ENCODE data around the gene VARS2.
A peak's percentile ranks its signal among the peaks of the same experiment; 100 is the strongest.
"Not testable (repeated sequence)": the region's sequence is repeated elsewhere in the genome, so short reads cannot be mapped to it uniquely, and the experiment has no call there.

The VARS2 gene

GRCh38 chr6:30900863-30901417 is 13.1 kb upstream of the VARS2 start:
- no peak for DNase-seq

GRCh38 chr6:30901436-30901835 is 12.6 kb upstream of the VARS2 start:
- no peak for DNase-seq

GRCh38 chr6:30902196-30902595 is 11.8 kb upstream of the VARS2 start:
- not testable (repeated sequence) for DNase-seq

GRCh38 chr6:30902709-30903108 is 11.3 kb upstream of the VARS2 start:
- no peak for DNase-seq

- no peak for DNase-seq
Measured at GRCh38 chr6:30903236-30903635, 10.8 kb upstream of the VARS2 start.

DNA sequence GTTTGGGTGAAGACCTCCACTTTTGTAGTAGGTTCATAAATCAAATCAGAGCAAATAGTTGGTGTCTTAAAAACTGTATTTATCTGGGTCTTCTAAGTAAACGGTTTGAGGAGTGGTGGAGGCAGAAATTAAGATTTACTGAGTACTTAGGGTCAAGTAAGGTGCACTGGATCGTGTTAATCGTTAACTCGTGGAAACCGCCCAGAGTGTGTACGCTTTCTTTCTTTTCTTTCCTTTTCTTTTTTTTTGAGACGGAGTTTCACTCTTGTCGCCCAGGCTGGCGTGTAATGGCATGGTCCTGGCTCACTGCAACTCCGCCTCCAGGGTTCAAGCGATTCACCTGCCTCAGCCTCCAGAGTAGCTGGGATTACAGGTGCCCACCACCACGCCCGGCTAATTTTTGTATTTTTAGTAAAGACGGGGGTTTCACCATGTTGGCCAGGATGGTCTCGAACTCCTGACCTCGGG is 6.7 kb upstream of the VARS2 start:
- DNase-seq = not testable (repeated sequence)

GRCh38 chr6:30907758-30908591 is 6.1 kb upstream of the VARS2 start, which contains the start of gene GTF2H4:
TSS of gene GTF2H4 (plus strand) at chr6:30908207.
- peak; percentile 96 for DNase-seq

DNA sequence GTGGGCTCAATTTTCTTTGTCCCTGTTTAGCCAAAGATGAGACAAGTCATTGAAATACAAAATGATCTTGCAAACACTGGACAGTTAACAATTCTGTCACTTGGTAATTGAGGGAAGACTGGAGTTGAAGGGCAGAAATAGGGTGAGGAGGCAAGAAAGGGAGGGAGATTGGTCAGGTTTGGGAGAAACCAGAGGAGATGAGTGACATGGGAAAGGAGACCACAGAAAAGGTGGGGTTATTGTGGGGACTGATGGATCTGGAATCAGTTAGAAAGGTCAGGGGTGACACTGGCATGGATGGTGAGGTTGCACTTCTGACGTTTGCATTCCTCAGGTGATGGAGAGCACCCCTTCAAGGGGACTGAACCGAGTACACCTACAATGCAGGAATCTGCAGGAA is 5.3 kb upstream of the VARS2 start:
- no peak for DNase-seq

DNA sequence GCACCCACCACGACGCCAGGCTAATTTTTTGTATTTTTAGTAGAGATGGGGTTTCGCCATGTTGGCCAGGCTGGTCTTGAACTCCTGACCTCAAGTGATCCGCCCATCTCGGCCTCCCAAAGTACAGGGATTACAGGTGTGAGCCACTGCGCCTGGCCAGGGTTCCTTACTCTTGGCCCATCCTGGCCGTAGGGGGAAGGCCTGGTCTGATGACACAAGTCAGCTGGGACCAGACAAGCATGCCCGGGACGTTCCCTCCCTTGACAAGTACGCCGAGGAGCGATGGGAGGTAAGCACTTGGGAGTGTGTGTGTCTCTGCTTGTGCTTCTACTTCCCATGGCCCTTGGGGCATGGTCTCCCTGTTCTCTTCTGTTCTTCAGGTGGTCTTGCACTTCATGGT is 3.6 kb upstream of the VARS2 start:
- DNase-seq = not testable (repeated sequence)

- no peak for DNase-seq
Measured at GRCh38 chr6:30912746-30913520, 1.1 kb upstream of the VARS2 start.

DNA sequence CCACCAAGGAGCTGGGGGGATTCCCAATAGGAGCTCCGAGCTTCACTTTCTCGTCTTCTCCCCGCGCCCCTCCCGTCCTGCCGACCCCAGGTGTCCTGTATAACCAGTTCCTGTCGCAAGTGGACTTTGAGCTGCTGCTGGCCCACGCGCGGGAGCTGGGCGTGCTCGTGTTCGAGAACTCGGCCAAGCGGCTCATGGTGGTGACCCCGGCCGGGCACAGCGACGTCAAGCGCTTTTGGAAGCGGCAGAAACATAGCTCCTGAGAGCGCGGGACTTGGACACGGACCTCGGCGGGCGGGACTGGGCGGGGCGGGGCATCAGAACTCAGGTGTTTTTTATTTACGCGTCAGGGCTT is 340 bp upstream of the VARS2 start:
- DNase-seq = no peak

GRCh38 chr6:30914854-30915590 is 984 bp downstream of the VARS2 start:
- DNase-seq = no peak

GRCh38 chr6:30915591-30915946 is 1.5 kb downstream of the VARS2 start:
- DNase-seq = peak; percentile 43

- DNase-seq = no peak
Measured at GRCh38 chr6:30917041-30917440, 3.0 kb downstream of the VARS2 start.

- no peak for DNase-seq
Measured at GRCh38 chr6:30917487-30917886, 3.4 kb downstream of the VARS2 start.

- DNase-seq = no peak
Measured at GRCh38 chr6:30918670-30919069, 4.6 kb downstream of the VARS2 start.

GRCh38 chr6:30922447-30922852 is 8.4 kb downstream of the VARS2 start:
- DNase-seq = no peak

DNA sequence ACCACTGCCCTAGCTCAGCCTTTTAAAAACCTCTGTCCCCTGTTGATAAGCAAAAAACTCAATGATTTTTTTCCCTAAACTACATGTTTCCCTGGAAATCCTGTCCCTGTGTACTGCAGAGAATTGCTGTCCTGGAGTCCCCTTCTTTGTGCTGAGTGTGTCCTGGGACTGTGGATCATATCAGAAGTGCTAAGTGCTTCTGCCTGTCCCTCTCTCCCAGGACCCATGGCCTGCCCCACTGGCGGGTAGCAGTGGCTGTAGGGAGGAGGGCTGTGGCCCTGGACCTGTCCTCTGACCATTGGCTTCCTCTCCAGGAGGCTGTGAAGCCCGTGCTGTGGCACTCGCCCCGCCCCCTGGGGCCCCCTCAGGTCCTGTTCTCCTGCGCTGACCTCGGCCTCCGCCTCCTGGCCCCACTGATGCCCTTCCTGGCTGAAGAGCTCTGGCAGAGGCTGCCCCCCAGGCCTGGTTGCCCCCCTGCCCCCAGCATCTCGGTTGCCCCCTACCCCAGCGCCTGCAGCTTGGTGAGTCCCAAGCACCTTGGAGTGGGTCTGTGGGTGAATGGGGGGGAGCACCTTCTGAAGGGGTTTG is 10.1 kb downstream of the VARS2 start:
- DNase-seq = not testable (repeated sequence)

- DNase-seq = no peak
Measured at GRCh38 chr6:30926644-30927043, 12.6 kb downstream of the VARS2 start.

DNA sequence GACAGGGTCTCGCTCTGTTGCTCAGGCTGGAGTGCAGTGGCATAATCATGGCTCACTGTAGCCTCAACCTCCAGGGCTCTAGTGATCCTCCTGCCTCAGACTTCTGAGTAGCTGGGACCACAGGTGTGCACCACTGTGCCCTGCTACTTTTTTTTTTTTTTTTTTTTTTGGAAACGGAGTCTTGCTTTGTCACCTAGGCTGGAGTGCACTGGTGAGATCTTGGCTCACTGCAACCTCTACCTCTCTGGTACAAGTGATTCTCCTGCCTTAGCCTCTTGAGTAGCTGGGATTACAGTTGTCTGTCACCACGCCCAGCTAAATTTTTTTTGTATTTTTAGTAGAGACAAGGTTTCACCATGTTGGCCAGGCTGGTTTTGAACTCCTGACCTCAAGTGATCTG is 13.0 kb downstream of the VARS2 start:
- not testable (repeated sequence) for DNase-seq

DNA sequence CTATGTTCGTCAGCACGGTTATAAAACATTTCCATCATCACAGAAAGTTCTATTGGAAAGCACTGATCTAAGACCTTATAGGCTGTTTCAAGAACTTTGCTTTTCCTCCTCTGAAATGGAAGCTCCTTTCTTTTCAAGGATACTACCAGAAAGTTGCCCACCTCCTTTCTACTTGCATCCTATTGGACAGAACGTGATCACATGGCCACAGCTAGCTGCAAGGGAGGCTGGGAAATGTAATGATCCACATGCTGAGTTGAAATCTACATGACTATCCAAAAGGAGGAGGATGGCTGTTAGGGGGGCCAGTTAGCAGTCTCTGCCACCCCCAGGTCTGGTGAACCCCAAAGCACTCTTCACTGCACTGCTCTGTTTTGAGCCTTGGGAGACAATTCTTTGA is 14.6 kb downstream of the VARS2 start:
- no peak for DNase-seq

DNA sequence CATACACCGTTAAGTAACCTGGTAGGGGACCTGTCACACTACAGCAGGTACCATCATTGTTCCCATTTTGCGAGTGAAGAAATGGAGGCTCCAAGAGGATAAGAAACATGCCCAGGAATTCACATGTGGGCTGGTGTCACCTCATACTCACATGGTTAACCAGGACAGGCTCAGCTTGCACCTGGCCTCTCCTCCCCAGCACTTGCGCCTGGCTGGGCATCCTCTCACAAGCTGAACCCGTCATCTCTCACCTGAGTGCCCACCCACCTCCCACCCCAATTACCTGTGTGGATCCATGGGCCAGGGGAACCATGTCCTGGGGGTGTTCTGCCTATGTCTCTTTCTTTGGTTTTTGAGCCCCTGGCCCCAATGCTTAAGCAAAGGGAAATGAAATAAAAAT is 16.5 kb downstream of the VARS2 start:
- no peak for DNase-seq

DNA sequence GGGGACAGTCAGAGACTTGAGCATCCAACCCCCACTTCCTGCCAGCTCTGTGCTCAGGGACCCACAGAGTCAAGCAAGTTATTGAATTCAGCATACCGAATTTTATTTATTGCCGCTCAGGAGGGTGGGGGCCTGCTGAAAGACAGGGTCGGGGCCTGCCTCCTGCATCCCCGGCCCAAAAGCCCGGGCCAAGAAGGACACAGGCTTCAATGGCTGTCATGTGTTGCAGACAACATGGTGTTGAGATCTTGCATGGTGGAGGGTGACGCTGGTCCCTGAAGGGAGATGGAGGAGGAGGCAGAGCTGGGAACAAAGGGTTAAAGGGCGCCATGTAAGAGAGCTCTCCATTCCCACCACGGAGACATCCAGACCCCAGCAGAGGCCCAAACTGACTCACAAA is 17.2 kb downstream of the VARS2 start:
- DNase-seq = no peak

Data from CD4-positive, alpha-beta T cell treated with Interleukin-10 for 1 hour (primary cell).